Karpas-422 (cell line): Measurements from ENCODE around the gene FLYWCH1. TPM values are rescaled to one million over a fixed set of nuclear protein-coding genes. Genes with fewer than 3 reads are reported as not detected.

Experiments used
- DNase-seq: peaks from one replicate; pipeline ENCODE4 v3.0.0-alpha.2; 2015
- H2AFZ ChIP-seq: fragments of 200-600 bp; sonication (generic); 2 replicates; pipeline ENCODE4 v1.6.1; 2014; ENCODE audit warnings: antibody characterized with exemption, low read length, mixed read lengths
- H3K27ac ChIP-seq: fragments of 200-600 bp; sonication (generic); 2 replicates; pipeline ENCODE4 v1.5.1; 2014; ENCODE audit warnings: mild to moderate bottlenecking, low read length, moderate library complexity
- H3K27me3 ChIP-seq: fragments of 200-600 bp; sonication (generic); 2 replicates; pipeline ENCODE4 v1.6.1; 2014; ENCODE audit warnings: low read length, mixed read lengths
- H3K36me3 ChIP-seq: fragments of 200-600 bp; sonication (generic); 2 replicates; pipeline ENCODE4 v1.6.1; 2014; ENCODE audit warnings: low read length, mixed read lengths; ENCODE audit not compliant: insufficient read depth
- H3K4me1 ChIP-seq: fragments of 200-600 bp; sonication (generic); 2 replicates; pipeline ENCODE4 v1.6.1; 2014; ENCODE audit warnings: mild to moderate bottlenecking, low read length, mixed read lengths
- H3K4me2 ChIP-seq: fragments of 200-600 bp; sonication (generic); 2 replicates; pipeline ENCODE4 v1.6.1; 2014; ENCODE audit warnings: low read length, low read depth, mild to moderate bottlenecking; ENCODE audit not compliant: poor library complexity, severe bottlenecking
- H3K4me3 ChIP-seq: fragments of 200-600 bp; sonication (generic); 2 replicates; pipeline ENCODE4 v1.5.1; 2014; ENCODE audit warnings: mild to moderate bottlenecking, antibody characterized with exemption, low read length, mixed read lengths
- H3K79me2 ChIP-seq: fragments of 200-600 bp; sonication (generic); 2 replicates; pipeline ENCODE4 v1.6.1; 2014; ENCODE audit warnings: mild to moderate bottlenecking, low read length, mixed read lengths
- H3K9ac ChIP-seq: fragments of 200-600 bp; sonication (generic); 2 replicates; pipeline ENCODE4 v1.6.0; 2014; ENCODE audit warnings: low read length
- H3K9me2 ChIP-seq: fragments of 200-600 bp; sonication (generic), shearing (Covaris generic); replicated peaks from 2 replicates; pipeline ENCODE4 v1.6.0; 2014; ENCODE audit warnings: mild to moderate bottlenecking, low read length, moderate library complexity; ENCODE audit not compliant: insufficient read depth
- H3K9me3 ChIP-seq: fragments of 300-700, 200-600 bp; sonication (generic); 2 replicates; pipeline ENCODE4 v1.6.1; 2014; ENCODE audit warnings: low read length, mixed read lengths
- H4K20me1 ChIP-seq: fragments of 200-600 bp; sonication (generic); 2 replicates; pipeline ENCODE4 v1.6.1; 2014; ENCODE audit warnings: mild to moderate bottlenecking, antibody characterized with exemption, low read length, low read depth; ENCODE audit not compliant: insufficient read depth
- total RNA-seq: library from RNA; depleted of rRNA; stranded (reverse); fragments of >200 nt; shearing (Covaris generic); gene quantifications from 2 replicates; pipeline ENCODE4 v1.2.3, GENCODE V29; 2014; ENCODE audit warnings: low replicate concordance

FLYWCH1 gene
- total RNA-seq, 1 experiment from 2014 or later = 11.0 TPM

DNA sequence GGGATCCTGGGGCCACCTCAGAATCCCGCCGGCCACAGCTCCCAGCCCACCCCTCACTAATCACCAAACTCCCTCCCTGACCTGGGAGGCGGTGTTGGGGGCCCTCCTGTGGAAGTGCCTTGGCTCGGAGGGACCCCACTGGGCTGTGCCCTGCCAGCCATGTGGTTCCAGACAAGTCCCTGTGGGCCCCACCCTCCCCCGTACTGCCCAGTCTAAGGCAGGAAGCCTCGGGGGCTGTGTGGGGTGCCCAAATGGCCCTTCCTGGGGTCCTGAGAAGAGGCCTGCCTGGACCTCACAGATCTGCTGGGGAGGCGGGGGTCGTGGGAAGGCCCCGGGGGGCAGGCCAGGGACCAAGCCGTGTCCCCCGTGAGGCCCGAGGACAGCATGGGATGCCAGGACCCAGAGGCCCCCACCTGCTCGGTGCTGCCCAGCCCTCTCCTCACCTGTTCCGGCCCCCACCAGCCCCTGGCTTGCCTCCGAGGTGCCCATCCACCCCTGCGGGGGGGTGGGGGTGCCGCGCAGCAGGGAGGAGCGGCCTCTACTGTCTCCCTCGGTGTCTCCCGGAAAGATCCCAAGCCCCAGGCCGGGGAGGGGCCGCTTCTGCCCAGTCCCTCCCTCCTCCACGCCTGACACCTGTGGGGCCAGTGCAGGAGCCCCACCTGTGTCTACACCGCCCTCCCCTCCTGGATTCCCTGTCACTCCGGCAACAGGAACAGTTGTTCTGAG lies 43.1 kb downstream of the FLYWCH1 start:
- peaks cover 11% of the 10 kb centered on the region for H3K4me1 ChIP-seq
- no peaks in the 10 kb centered on the region for H3K9me3 ChIP-seq

DNA sequence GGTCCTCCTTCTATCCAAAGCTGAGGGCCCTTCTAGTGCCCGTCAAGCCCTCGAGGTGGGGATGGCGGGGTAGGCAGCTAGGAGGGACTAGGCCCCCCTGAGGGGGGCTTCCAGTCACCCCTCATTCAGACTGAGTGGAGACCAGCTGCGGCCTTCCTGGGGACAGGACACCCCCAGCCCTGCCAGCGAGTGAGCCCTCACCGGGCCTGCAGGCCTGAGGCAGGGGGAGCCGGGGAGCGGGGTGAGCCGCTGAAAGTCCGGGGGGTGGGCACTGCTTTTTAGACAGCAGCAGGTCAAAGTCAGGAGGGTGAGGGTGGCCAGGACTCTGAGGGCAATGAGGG lies 43.7 kb downstream of the FLYWCH1 start:
- H3K36me3 ChIP-seq = no peaks in the 10 kb centered on the region
- no peak overlapping the region for H3K9ac ChIP-seq
- no peak overlapping the region for H3K4me2 ChIP-seq
- H3K79me2 ChIP-seq = no peaks in the 10 kb centered on the region
- H3K9me3 ChIP-seq = no peaks in the 10 kb centered on the region
- no peak for DNase-seq
- H3K9me2 ChIP-seq = no peaks in the 10 kb centered on the region
- H4K20me1 ChIP-seq = no peaks in the 10 kb centered on the region
- H3K4me1 ChIP-seq = peaks cover 11% of the 10 kb centered on the region
- H3K4me3 ChIP-seq = no peak overlapping the region
- H3K27ac ChIP-seq = no peak overlapping the region
- H2AFZ ChIP-seq = no peak overlapping the region
- no peaks in the 10 kb centered on the region for H3K27me3 ChIP-seq

More for the DNA sequence above, 43.1 kb downstream of the FLYWCH1 start:
- H3K27me3 ChIP-seq = no peaks in the 10 kb centered on the region
- no peak overlapping the region for H3K4me3 ChIP-seq
- H2AFZ ChIP-seq = no peak overlapping the region
- DNase-seq = no peak
- no peaks in the 10 kb centered on the region for H3K36me3 ChIP-seq
- H3K9me2 ChIP-seq = no peaks in the 10 kb centered on the region
- no peaks in the 10 kb centered on the region for H4K20me1 ChIP-seq
- no peak overlapping the region for H3K9ac ChIP-seq
- no peak overlapping the region for H3K4me2 ChIP-seq
- no peak overlapping the region for H3K27ac ChIP-seq
- H3K79me2 ChIP-seq = no peaks in the 10 kb centered on the region

DNA sequence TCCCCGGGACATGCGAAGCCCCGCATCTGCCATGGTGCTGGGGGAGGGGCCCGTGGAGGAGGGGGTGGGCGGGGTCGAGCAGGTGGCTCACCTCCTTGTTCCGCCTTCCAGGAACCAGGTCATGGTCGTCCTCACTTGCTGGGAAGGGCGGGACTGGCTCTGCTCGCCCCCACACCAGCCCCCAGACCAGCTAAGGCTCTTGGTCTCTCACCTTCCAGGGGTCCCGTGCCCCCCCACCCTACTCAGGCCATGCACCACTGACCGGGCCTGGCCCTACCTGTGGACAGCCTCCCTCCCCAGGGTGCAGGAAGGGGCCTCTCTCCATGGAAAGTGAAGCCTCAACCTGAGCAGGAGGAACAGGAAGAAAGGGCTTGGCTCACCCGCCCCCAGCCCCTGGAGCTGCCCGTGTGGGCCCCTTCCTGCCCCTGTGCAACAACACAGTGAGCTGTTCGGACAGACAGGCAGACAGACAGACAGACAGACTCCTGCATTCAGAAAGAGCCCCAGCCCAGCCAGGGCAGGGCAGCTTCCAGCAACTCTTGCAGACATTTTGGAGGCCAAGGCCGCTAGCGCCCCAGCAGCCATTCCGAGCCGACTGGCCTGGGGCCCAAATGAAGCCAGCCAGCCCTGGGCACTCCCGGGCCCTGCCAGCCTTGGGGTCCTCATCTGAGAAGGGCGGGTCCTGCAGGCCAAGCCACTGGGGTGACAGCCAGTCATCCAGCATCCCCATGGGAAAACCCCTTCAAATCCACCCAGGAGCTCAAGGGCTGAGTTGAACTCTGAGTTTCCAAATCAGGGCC lies 44.2 kb downstream of the FLYWCH1 start:
- Histone ChIP-seq H3K9ac (no peak overlapping the region), H2AFZ (no peak overlapping the region), H3K36me3 (no peaks in the 10 kb centered on the region), H3K4me3 (no peak overlapping the region), H3K4me2 (no peak overlapping the region), H3K79me2 (no peaks in the 10 kb centered on the region), H3K27ac (no peak overlapping the region), H3K9me3 (no peaks in the 10 kb centered on the region), H3K27me3 (no peaks in the 10 kb centered on the region), H3K9me2 (no peaks in the 10 kb centered on the region), H4K20me1 (no peaks in the 10 kb centered on the region), H3K4me1 (peaks cover 11% of the 10 kb centered on the region)
- no peak for DNase-seq

DNA sequence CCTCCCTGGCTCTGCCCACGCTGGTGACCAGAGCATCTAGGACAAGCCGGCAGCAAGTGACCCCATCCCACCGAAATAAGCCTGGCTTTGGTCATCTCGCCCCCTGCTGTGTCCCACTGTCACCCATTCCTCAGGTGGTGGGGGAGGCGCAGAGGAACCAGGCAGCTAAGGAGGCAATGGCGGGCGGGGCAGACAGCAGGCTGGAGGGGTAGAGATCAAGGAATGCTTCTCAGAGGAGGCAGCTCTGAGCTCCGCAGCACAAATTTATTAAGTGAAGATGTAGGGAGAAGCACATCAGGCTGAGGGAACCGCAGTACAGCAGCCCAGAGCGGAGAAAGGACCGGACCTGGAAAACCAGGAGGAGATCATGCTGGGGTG lies 44.8 kb downstream of the FLYWCH1 start:
- H4K20me1 ChIP-seq = no peaks in the 10 kb centered on the region
- H2AFZ ChIP-seq = no peak overlapping the region
- H3K4me1 ChIP-seq = peaks cover 11% of the 10 kb centered on the region
- H3K27ac ChIP-seq = no peak overlapping the region
- H3K4me2 ChIP-seq = no peak overlapping the region
- DNase-seq = no peak
- no peak overlapping the region for H3K4me3 ChIP-seq
- no peaks in the 10 kb centered on the region for H3K9me3 ChIP-seq
- no peaks in the 10 kb centered on the region for H3K9me2 ChIP-seq
- H3K27me3 ChIP-seq = no peaks in the 10 kb centered on the region
- H3K9ac ChIP-seq = no peak overlapping the region
- no peaks in the 10 kb centered on the region for H3K36me3 ChIP-seq
- no peaks in the 10 kb centered on the region for H3K79me2 ChIP-seq

DNA sequence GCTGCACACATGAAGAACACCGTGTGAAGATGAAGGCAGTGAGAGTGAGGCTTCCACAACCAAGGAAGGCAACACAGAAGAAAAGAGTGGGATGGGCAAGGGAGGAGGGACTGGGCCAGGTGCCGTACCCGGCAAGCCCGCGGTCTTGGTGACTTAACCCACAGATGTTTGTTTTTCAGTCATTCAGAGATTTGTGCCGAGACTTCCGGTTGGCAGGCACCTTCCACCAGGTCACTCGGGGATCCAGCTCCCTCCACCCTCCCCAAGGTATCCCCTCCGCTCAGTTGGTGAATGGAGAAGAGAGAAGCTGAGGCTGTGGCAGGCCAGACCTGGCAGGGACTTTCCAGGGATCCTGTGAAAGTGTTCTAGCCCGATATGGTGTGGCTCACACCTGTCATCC lies 47.5 kb downstream of the FLYWCH1 start:
- Histone ChIP-seq H3K36me3 (no peaks in the 10 kb centered on the region), H2AFZ (no peak overlapping the region), H3K4me1 (peaks cover 24% of the 10 kb centered on the region), H3K4me2 (no peak overlapping the region), H3K4me3 (no peak overlapping the region), H3K9me3 (no peaks in the 10 kb centered on the region), H3K27ac (no peak overlapping the region), H3K9me2 (no peaks in the 10 kb centered on the region), H3K27me3 (no peaks in the 10 kb centered on the region), H3K79me2 (no peaks in the 10 kb centered on the region), H3K9ac (no peak overlapping the region), H4K20me1 (no peaks in the 10 kb centered on the region)
- DNase-seq = no peak

DNA sequence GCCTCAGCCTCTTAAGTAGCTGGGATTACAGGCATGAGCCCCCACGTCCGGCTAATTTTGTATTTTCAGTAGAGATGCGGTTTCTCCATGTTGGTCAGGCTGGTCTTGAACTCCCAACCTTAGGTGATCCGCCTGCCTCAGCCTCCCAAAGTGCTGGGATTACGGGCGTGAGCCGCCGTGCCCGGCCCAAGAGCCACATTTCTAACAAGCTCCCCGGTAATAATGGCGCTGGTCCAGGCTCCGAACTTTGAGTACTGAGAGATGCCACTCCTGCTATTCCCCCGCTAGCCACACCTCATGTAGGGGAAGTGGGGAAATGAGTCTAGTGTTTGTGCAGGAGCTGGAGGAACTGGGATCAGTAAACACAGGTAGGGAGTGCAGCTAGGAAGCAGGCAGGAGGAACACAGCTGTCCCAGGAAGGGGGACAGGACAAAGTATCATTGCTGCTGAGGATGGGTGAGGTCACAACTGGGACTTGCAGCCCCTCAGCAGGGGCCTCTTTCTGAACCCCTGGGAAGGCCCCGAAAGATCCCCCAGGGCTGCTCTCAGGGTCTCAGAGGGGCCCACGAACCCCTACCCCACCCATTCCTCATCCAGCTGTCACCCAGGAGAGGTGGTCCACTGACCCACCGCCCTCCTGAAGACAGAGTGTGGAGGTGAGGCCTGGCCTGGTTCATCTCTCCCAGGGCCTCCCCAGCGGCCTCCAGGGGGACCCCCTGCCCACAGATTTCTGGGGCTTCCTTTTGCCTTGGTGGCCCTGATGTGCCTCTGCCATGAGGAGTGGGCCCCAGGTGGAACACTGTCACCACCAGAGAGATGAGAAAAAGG lies 48.7 kb downstream of the FLYWCH1 start:
- no peak overlapping the region for H3K4me2 ChIP-seq
- H3K4me3 ChIP-seq = no peak overlapping the region
- no peak overlapping the region for H2AFZ ChIP-seq
- H3K36me3 ChIP-seq = no peaks in the 10 kb centered on the region
- no peak for DNase-seq
- no peaks in the 10 kb centered on the region for H3K79me2 ChIP-seq
- H3K9me2 ChIP-seq = no peaks in the 10 kb centered on the region
- no peaks in the 10 kb centered on the region for H3K9me3 ChIP-seq
- no peaks in the 10 kb centered on the region for H4K20me1 ChIP-seq
- H3K27me3 ChIP-seq = no peaks in the 10 kb centered on the region
- H3K27ac ChIP-seq = no peak overlapping the region
- peaks cover 31% of the 10 kb centered on the region for H3K4me1 ChIP-seq
- no peak overlapping the region for H3K9ac ChIP-seq

DNA sequence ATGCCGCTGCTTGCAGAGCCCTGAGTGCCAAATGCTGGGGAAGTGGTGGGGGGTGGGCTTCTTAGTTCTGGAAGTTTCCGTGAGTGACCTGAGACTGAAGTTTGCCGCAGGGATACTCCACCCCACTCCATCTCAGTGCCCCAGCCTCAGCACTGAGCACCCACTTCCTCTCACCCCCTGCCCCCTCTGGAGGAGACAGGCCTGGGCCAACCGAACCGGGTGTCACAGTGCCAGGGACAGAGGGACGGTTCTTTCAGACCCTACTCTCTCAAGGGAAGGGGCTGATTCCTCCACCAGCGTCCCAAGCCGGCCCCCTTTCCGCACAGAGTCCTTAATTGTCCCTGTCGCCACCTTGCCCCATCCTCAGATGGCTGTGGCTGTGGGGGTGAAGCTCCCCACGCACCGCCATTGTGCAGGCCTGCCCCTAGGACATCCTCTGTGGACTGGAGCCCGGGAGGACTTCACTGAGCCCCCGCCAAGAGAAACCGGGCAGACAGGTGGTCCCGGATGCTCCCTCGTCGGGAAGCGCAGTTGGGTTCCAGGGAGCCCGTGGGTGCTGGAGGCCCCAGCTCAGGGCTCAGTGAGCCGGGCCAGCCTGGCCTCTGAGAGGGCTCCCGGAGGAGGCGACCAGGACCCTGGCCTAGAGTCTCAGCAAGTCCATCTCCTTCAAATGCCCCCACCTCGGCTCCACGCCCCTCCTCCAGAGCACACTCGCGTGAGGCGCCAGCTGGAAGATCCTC lies 50.8 kb downstream of the FLYWCH1 start:
- Histone ChIP-seq H3K9ac (no peak overlapping the region; the same call in 1 of the 2 replicates), H3K4me1 (peaks cover 44% of the 10 kb centered on the region), H3K9me3 (no peaks in the 10 kb centered on the region), H3K9me2 (no peaks in the 10 kb centered on the region), H4K20me1 (no peaks in the 10 kb centered on the region), H3K27me3 (no peaks in the 10 kb centered on the region), H3K79me2 (no peaks in the 10 kb centered on the region), H3K27ac (no peak overlapping the region), H3K36me3 (no peaks in the 10 kb centered on the region), H3K4me3 (no peak overlapping the region), H3K4me2 (no peak overlapping the region), H2AFZ (no peak overlapping the region)
- DNase-seq = no peak
